Metanephros (tissue), 2 donors: ENCODE results near the gene PPIC. TPM values are rescaled to one million over a fixed set of nuclear protein-coding genes. Genes with fewer than 3 reads are reported as not detected.

ENCODE experiments used
- small RNA-seq: library from RNA; depleted of rRNA; stranded (forward); fragments of <200 nt; gene quantifications from one replicate; pipeline ENCODE3, GENCODE V24; 2014; ENCODE audit warnings: low replicate concordance
- total RNA-seq: library from RNA; depleted of rRNA; stranded (reverse); fragments of >200 nt; gene quantifications from one replicate; pipeline ENCODE4 v1.2.3, GENCODE V29; 2014

The PPIC gene
- total RNA-seq, result 30.5 TPM

DNA sequence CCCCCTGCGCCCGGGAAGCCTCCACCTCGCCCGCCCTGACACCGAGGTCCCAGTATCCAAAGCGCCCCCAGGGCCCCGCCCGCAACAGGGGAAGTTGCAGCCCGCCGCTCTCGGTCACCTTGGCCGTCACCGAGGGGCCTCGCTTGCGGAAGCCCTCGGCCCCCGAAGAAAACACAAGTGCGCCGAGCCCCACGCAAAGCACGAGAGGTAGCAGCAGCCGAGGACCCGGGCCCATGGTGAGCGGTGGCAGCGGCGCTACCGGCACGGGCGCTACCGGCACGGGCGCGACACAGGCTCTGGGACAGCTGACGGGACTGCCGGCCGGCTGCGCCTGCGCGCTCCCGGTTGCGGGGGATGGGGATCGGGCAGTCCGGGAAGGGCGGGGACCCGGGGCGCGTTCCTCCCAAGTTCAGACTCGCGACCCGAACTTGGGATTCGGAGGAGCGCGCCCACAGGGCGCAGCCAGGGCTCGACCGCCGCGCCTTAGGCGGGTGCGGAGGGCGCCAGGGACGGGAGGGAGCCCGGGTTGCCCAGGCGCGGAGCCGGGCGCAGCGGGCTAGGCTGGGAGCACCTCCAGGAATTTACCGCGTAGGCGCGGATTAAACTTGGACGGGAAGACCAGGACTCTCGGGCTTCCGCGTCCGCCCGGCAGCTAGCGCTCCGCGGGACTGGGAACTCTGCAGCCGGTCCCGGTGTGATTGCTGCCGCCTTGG lies at the start of gene PPIC:
PPIC (minus strand) TSS at position 335 of the 713 bp plus-strand sequence; CDS start at position 235, 100 bp downstream.

Small RNA genes lying within 50 kb of the gene (small RNA-seq; reads per million reads assigned to genes)
- gene RN7SL689P, result not detected
- gene RN7SL711P, result not detected

Other genes with a start within 250 kb of the PPIC start
- 21.2 TPM for gene SNX24, start 191.1 kb downstream of the PPIC start, total RNA-seq
- 0.82 TPM for gene PRDM6, start 52.5 kb upstream of the PPIC start, total RNA-seq